Ecto neural progenitor cell (in vitro differentiated cells): ENCODE measurements around the gene IRF7.
A peak's percentile ranks its signal among the peaks of the same experiment; 100 is the strongest.

ENCODE experiments used
- DNase-seq: peaks from one replicate; pipeline ENCODE4 v3.0.0-alpha.2; 2018; ENCODE audit warnings: low spot score

IRF7 gene

GRCh38 chr11:563812-564578, 51.8 kb downstream of the IRF7 start:
- DNase-seq, result peak; percentile 47

GRCh38 chr11:563066-563811, 52.5 kb downstream of the IRF7 start:
- DNase-seq, result no peak
